ENCODE measurements around the gene FYB1. TPM values are rescaled to one million over a fixed set of nuclear protein-coding genes. Genes with fewer than 3 reads are reported as not detected.

FYB1 gene
- total and polyA plus RNA-seq, 2 of the 4 experiments (the other 2 are of a cell fraction), result not detected

DNA sequence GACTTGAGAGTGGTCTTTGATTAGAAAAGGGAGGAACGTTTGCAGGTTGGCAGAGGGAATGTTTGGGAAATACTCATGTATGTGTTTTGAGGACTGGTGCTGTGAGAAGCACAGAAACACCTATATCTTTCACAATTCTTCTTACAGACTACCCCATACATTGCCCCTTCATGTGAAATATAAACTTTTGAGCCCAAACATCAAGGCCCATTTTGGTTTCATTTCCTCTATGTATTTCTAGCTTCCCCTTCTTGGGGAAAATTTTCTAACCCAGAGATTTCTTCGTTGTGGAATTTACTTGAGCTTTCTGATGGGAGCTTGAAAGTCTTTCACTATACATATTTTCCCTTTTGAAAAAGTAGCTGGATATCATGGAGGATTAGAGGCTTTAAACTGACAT lies 67.6 kb downstream of the FYB1 start:
- BruUV-seq (replicated peaks), result no TSS peak
- H2AK9ac ChIP-seq (replicated peaks; ENCODE audit: low read depth, low read length, poor library complexity), result no peak overlapping the region
- CTCF ChIA-PET, result no interaction called here
- no peak overlapping the region for H2AFZ ChIP-seq (replicated peaks; ENCODE audit: low read length, poor library complexity)
- H3K79me1 ChIP-seq (ENCODE audit: low read depth in 1 of 2, low read length in 2 of 2), result no peaks in the 10 kb centered on the region
- intact Hi-C loops (cut with micrococcal nuclease), result no loop called here
- H3K9me3 ChIP-seq (ENCODE audit: control insufficient read depth, insufficient read depth, low read length), result no peaks in the 10 kb centered on the region
- H3K56ac ChIP-seq (ENCODE audit: extremely low read depth, insufficient read depth, low read length), result no peak overlapping the region
- H3K27ac ChIP-seq (ENCODE audit: insufficient read depth, low read length), result no peak overlapping the region
- no peaks in the 10 kb centered on the region for H3K4me1 ChIP-seq (ENCODE audit: control insufficient read depth, insufficient read depth, low read length)
- dilution Hi-C loops (cut with HindIII; ENCODE audit: low sequenced_read_pairs, unreplicated experiment), result no loop called here
- H2BK15ac ChIP-seq (ENCODE audit: low read depth, low read length), result no peak overlapping the region
- in situ Hi-C loops (cut with MboI; ENCODE audit: low sequenced_read_pairs), result no loop called here
- H3K18ac ChIP-seq (ENCODE audit: low read depth, low read length), result no peak overlapping the region
- H3K23ac ChIP-seq (ENCODE audit: low read depth, low read length), result no peak overlapping the region
- H4K91ac ChIP-seq (ENCODE audit: insufficient read depth, low read depth, low read length), result no peak overlapping the region
- H3K14ac ChIP-seq (replicated peaks; ENCODE audit: low read depth, low read length), result no peak overlapping the region
- no peak overlapping the region for H3K4me2 ChIP-seq (ENCODE audit: low read depth, low read length)
- ATAC-seq (ENCODE audit: low read depth) (no peak), DNase-seq (no peak)
- no peaks in the 10 kb centered on the region for H3K36me3 ChIP-seq (ENCODE audit: control insufficient read depth, insufficient read depth, low read length)
- H3K4ac ChIP-seq (ENCODE audit: low read depth, low read length), result no peak overlapping the region
- POLR2A ChIA-PET (ENCODE audit: unreplicated experiment), result no interaction called here
- no peak overlapping the region for H2BK120ac ChIP-seq (ENCODE audit: low read depth, low read length)
- no peaks in the 10 kb centered on the region for H3K9me1 ChIP-seq (ENCODE audit: insufficient read depth, low read length)
- no peak overlapping the region for H4K8ac ChIP-seq (ENCODE audit: low read depth in 2 of 2, low read length in 2 of 2)
- H3K27me3 ChIP-seq (ENCODE audit: control insufficient read depth, insufficient read depth, low read length), result no peaks in the 10 kb centered on the region
- H2BK20ac ChIP-seq (ENCODE audit: low read depth, low read length), result no peak overlapping the region
- no CpG with 5 or more reads among the region's 2 CpGs for WGBS, 2 experiments (ENCODE audit: extremely low coverage in 2 of 2, insufficient read length in 1 of 2)
- no peak overlapping the region for H3K9ac ChIP-seq (ENCODE audit: low read depth, low read length)
- no peak overlapping the region for H3K4me3 ChIP-seq (ENCODE audit: insufficient read depth, low read depth, low read length)
- H2AK5ac ChIP-seq (ENCODE audit: low read depth, low read length), result no peak overlapping the region
- H4K5ac ChIP-seq (ENCODE audit: low read depth, low read length), result no peak overlapping the region
- no peak overlapping the region for H2BK5ac ChIP-seq (ENCODE audit: low read depth, low read length, poor library complexity, severe bottlenecking)
- TF ChIP-seq, protein P1, sequence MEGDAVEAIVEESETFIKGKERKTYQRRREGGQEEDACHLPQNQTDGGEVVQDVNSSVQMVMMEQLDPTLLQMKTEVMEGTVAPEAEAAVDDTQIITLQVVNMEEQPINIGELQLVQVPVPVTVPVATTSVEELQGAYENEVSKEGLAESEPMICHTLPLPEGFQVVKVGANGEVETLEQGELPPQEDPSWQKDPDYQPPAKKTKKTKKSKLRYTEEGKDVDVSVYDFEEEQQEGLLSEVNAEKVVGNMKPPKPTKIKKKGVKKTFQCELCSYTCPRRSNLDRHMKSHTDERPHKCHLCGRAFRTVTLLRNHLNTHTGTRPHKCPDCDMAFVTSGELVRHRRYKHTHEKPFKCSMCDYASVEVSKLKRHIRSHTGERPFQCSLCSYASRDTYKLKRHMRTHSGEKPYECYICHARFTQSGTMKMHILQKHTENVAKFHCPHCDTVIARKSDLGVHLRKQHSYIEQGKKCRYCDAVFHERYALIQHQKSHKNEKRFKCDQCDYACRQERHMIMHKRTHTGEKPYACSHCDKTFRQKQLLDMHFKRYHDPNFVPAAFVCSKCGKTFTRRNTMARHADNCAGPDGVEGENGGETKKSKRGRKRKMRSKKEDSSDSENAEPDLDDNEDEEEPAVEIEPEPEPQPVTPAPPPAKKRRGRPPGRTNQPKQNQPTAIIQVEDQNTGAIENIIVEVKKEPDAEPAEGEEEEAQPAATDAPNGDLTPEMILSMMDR (conservative IDR thresholded peaks at IDR 0.05; ENCODE audit: low read depth, low read length), result no peak
- no peaks in the 10 kb centered on the region for H4K20me1 ChIP-seq (ENCODE audit: insufficient read depth, low read length)
